ENCODE results near the gene CNNM1.

Gene CNNM1

GRCh38 chr10:99368646-99369045 lies 39.5 kb downstream of the CNNM1 start:
- no peak for DNase-seq (ENCODE audit: low read depth)
- TF ChIP-seq CTCF (conservative IDR thresholded peaks at IDR 0.05; ENCODE audit: low read depth, low read length) = no peak
- H3K4me3 ChIP-seq (ENCODE audit: low read depth, low read length) = no peak overlapping the region

- TF ChIP-seq CTCF (conservative IDR thresholded peaks at IDR 0.05; ENCODE audit: low read depth, low read length) = no peak
- no peak overlapping the region for H3K4me3 ChIP-seq (ENCODE audit: low read depth, low read length)
- no peak for DNase-seq (ENCODE audit: low read depth)
Measured at GRCh38 chr10:99369126-99369525, 40.0 kb downstream of the CNNM1 start.

- TF ChIP-seq CTCF (conservative IDR thresholded peaks at IDR 0.05; ENCODE audit: low read depth, low read length) = no peak
- H3K4me3 ChIP-seq (ENCODE audit: low read depth, low read length) = no peak overlapping the region
- DNase-seq (ENCODE audit: low read depth) = no peak
Measured at GRCh38 chr10:99369551-99369950, 40.4 kb downstream of the CNNM1 start.

- peak; percentile 49 for TF ChIP-seq CTCF (conservative IDR thresholded peaks at IDR 0.05; ENCODE audit: low read depth, low read length)
- DNase-seq (ENCODE audit: low read depth) = peak; percentile 32
Measured at GRCh38 chr10:99370993-99371392, 41.8 kb downstream of the CNNM1 start.

GRCh38 chr10:99372546-99373271 lies 43.6 kb downstream of the CNNM1 start:
- DNase-seq (ENCODE audit: low read depth) = peak; percentile 65
- TF ChIP-seq CTCF (conservative IDR thresholded peaks at IDR 0.05; ENCODE audit: low read depth, low read length) = no peak

More at GRCh38 chr10:99370993-99371392, 41.8 kb downstream of the CNNM1 start:
- H3K4me3 ChIP-seq (ENCODE audit: low read depth, low read length) = no peak overlapping the region

GRCh38 chr10:99374526-99374925 lies 45.4 kb downstream of the CNNM1 start:
- no peak for TF ChIP-seq CTCF (conservative IDR thresholded peaks at IDR 0.05; ENCODE audit: low read depth, low read length)
- H3K4me3 ChIP-seq (ENCODE audit: low read depth, low read length) = no peak overlapping the region
- DNase-seq (ENCODE audit: low read depth) = peak; percentile 8

More at GRCh38 chr10:99372546-99373271, 43.6 kb downstream of the CNNM1 start:
- H3K4me3 ChIP-seq (ENCODE audit: low read depth, low read length) = no peak overlapping the region

GRCh38 chr10:99374972-99375371 lies 45.8 kb downstream of the CNNM1 start:
- no peak for DNase-seq (ENCODE audit: low read depth)
- TF ChIP-seq CTCF (conservative IDR thresholded peaks at IDR 0.05; ENCODE audit: low read depth, low read length) = no peak

More at GRCh38 chr10:99374972-99375371, 45.8 kb downstream of the CNNM1 start:
- H3K4me3 ChIP-seq (ENCODE audit: low read depth, low read length) = no peak overlapping the region
